OCI-LY7 (cell line): ENCODE results near the gene AGBL4.

ENCODE experiments used
- CTCF ChIP-seq: fragments of 200-600 bp; sonication (generic); conservative IDR thresholded peaks from 2 replicates; pipeline ENCODE4 v1.5.1; 2014; ENCODE audit warnings: mild to moderate bottlenecking, antibody characterized with exemption, low read length, moderate library complexity, mixed read lengths
- EZH2phosphoT487 ChIP-seq: fragments of 200-600 bp; sonication (generic); IDR thresholded peaks from 2 replicates; pipeline ENCODE4 v1.6.1; 2018; ENCODE audit warnings: low read depth, borderline replicate concordance, mild to moderate bottlenecking, mixed run types, antibody characterized with exemption, low read length, moderate library complexity, mixed read lengths

GRCh38 chr1:49765034-49765433, 258.7 kb downstream of the AGBL4 start:
- TF ChIP-seq CTCF (peak; percentile 44; the same call in 1 of the 2 replicates), EZH2phosphoT487 (no peak)
